ENCODE results near the gene RNF8.
A peak's percentile ranks its signal among the peaks of the same experiment; 100 is the strongest.

RNF8 gene

GRCh38 chr6:37432916-37433656 is 79.3 kb downstream of the RNF8 start, which contains the start of gene CMTR1:
Gene CMTR1 (plus strand): TSS chr6:37433221. CDS start chr6:37435630, 2,409 bp downstream.
- peak within 1 kb of the TSS; percentile 89 to 95 (median 92) for H3K4me3 Mint-ChIP-seq
- no peak for TF ChIP-seq CTCF (IDR thresholded peaks at IDR 0.05; ENCODE audit: unreplicated experiment in 3 of 3)
- H3K27me3 Mint-ChIP-seq (ENCODE audit: low read depth): peaks cover 4% of the 10 kb centered on the region
- H3K36me3 Mint-ChIP-seq (ENCODE audit: low read depth): peaks cover 19% of the 10 kb centered on the region
- H3K9me3 Mint-ChIP-seq: peaks cover 6% of the 10 kb centered on the region
- H3K4me1 Mint-ChIP-seq: peaks cover 31% of the 10 kb centered on the region
- H3K27ac Mint-ChIP-seq: peak within 1 kb of the TSS; percentile 87 to 94 (median 87)

GRCh38 chr6:37433657-37434271 is 80.0 kb downstream of the RNF8 start:
- peak overlapping the region; percentile 89 to 95 (median 92) for H3K4me3 Mint-ChIP-seq
- H3K27me3 Mint-ChIP-seq (ENCODE audit: low read depth): no peaks in the 10 kb centered on the region
- peaks cover 4% of the 10 kb centered on the region for H3K9me3 Mint-ChIP-seq
- peaks cover 31% of the 10 kb centered on the region for H3K4me1 Mint-ChIP-seq
- TF ChIP-seq CTCF (IDR thresholded peaks at IDR 0.05; ENCODE audit: unreplicated experiment in 3 of 3): no peak
- peak overlapping the region; percentile 87 to 94 (median 87) for H3K27ac Mint-ChIP-seq
- H3K36me3 Mint-ChIP-seq (ENCODE audit: low read depth): peaks cover 19% of the 10 kb centered on the region

GRCh38 chr6:37435373-37435772 is 81.6 kb downstream of the RNF8 start:
- Mint-ChIP-seq H3K27me3 (ENCODE audit: low read depth) (no peaks in the 10 kb centered on the region), H3K27ac (no peak overlapping the region), H3K4me3 (peak overlapping the region; percentile 89 to 95 (median 92)), H3K4me1 (peaks cover 31% of the 10 kb centered on the region), H3K36me3 (ENCODE audit: low read depth) (peaks cover 19% of the 10 kb centered on the region), H3K9me3 (no peaks in the 10 kb centered on the region)
- no peak for TF ChIP-seq CTCF (IDR thresholded peaks at IDR 0.05; ENCODE audit: unreplicated experiment in 3 of 3)

GRCh38 chr6:37435816-37436215 is 82.0 kb downstream of the RNF8 start:
- peaks cover 19% of the 10 kb centered on the region for H3K36me3 Mint-ChIP-seq (ENCODE audit: low read depth)
- no peak overlapping the region for H3K27ac Mint-ChIP-seq
- no peak for TF ChIP-seq CTCF (IDR thresholded peaks at IDR 0.05; ENCODE audit: unreplicated experiment in 3 of 3)
- no peaks in the 10 kb centered on the region for H3K9me3 Mint-ChIP-seq
- H3K27me3 Mint-ChIP-seq (ENCODE audit: low read depth): no peaks in the 10 kb centered on the region
- H3K4me3 Mint-ChIP-seq: peak overlapping the region; percentile 35 to 92 (median 89)
- H3K4me1 Mint-ChIP-seq: peaks cover 31% of the 10 kb centered on the region

- Mint-ChIP-seq H3K4me3 (no peak overlapping the region), H3K9me3 (no peaks in the 10 kb centered on the region), H3K27me3 (ENCODE audit: low read depth) (no peaks in the 10 kb centered on the region), H3K27ac (no peak overlapping the region), H3K4me1 (peaks cover 18% of the 10 kb centered on the region), H3K36me3 (ENCODE audit: low read depth) (peaks cover 27% of the 10 kb centered on the region)
- no peak for TF ChIP-seq CTCF (IDR thresholded peaks at IDR 0.05; ENCODE audit: unreplicated experiment in 3 of 3)
Measured at GRCh38 chr6:37438930-37439329, 85.1 kb downstream of the RNF8 start.
